COLO829 (cell line): ENCODE results near the gene DOK7.

Source experiments
- DNase-seq: peaks from one replicate; pipeline ENCODE4 v3.0.0; 2012; ENCODE audit warnings: low spot score

Gene DOK7

GRCh38 chr4:3463556-3464348 is 646 bp downstream of the DOK7 start:
- DNase-seq = no peak

GRCh38 chr4:3464349-3464905 is 1.3 kb downstream of the DOK7 start:
- no peak for DNase-seq

DNA sequence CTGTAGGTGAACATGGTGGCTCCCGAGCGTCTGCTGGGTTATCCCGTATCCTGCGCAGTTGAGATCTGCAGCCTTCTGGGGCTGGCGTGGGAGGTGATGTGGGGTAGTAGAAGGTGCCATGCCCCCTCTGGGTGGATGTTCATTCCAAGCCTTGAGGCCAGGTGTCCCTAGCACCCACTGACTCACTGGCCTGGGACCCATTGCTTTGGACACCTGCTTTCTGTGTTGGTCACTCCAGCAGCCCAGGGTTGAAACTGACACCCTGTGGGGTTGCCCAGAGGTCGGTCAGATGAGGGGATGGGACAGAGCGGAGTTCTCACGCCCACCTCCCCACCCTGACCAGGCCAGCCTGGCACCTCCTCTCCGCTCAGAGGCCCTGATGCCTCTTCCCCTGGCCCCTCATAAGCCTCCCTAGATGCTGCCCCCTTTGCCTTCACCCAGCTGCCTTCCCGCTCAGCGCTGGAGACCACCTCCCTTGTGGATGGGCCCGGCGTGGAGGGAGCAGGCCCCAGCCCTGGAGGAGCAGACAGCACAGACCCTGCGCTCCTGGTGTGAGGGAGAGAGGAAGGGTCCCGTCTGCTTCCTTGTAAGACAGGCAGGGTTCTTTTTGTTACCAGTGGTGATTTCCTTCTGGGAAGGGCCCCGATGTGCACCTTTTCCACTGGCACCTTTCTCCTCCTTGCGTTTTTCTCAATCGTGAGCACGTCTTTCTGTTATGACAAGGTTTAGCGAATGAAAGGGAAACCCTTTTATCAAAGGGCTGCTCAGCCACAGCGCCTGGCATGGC is 2.0 kb downstream of the DOK7 start:
- no peak for DNase-seq

DNA sequence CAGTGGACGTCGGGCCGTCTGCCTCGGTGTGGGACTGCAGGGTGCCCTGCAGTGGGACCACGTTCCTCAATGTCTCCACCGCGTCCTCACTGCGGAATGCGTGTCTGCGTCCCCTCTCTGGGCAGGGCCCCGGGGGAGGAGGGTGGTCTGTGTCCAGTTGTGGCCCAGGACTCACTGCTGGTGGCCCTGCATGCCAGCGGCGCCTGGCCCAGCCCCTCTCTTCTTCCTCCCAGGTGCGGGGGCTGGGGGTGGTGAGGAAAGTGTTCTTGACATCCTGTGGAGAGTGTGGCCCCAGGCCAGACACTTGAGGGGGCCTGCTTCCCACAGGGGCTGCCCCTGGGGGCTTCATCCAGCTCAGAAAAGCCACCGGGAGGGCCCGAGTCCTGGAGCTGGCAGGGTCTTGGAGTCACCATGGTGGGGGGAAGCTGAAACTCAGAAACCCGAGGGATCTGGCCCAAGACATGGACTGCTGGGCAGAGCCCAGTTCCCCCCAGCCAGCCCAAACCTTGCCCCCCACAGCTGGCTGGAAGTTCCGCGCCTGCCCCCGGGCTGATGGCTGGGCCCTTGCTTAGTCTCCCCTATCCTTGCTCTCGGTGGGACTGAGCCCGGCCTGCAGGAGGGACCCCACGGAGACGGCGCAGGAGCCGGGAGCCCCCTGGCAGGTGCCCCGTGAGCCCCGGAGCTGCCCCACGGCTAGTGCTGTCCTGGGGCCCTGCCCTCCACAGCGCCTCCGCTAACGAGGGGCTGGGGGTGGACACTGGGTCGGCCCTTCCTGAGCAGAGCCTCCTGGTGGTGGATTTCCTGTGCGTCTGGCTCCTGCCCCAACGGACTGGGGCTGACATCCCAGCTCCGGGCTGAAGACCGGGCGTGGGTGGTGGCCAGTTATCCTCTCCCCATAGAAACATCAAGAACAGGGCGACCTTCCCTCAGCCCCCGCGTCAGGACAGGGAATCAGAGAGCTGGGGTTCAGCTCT is 2.9 kb downstream of the DOK7 start:
- DNase-seq = no peak

DNA sequence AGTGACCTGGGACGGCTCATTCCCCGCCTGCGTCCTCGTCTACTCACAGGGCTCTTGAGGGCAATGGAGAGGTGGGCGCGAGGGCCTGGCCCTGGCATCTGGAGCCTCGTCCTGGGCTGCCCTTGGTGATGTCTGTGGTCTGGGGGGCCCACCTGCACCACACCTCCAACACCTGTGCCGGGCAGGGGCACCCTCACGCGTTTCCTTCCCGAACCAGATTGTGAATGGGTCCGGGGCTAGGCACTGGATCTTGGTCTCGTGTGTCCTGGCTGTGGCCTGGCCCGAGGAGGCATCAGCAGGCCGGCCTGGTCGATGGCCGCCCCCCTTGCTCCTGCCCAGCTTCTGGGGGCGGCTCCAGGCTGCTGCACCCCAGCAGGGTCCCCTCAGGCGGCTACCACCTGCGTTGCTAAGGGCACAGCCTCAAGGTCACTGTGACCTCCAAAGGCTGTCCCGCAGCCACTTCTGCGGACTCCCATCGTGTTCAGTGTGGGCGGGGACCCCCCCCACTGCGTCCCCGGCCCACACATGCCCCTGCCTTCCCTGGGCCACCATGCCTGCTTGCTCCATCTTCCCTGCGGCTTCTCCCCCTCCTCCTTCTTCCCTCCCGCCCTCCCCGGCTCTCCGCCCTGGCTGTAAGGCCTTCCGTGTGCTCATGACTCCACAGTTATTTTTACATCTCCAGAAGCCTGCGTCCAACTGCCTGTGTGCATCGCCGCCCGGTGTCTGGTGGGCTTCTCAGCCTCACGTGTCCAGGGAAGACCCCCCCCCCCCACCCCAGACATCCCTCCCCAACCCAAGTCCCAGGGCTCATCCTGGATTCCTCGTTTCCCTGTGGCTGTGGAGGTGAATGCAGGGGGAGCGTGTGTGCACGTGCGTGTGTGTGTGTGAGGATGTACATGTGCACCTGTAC is 3.8 kb downstream of the DOK7 start:
- DNase-seq = no peak

GRCh38 chr4:3467601-3468031 is 4.5 kb downstream of the DOK7 start:
- DNase-seq = no peak

- no peak for DNase-seq
These were observed 5.0 kb downstream of the DOK7 start for GRCh38 chr4:3468154-3468553.

DNA sequence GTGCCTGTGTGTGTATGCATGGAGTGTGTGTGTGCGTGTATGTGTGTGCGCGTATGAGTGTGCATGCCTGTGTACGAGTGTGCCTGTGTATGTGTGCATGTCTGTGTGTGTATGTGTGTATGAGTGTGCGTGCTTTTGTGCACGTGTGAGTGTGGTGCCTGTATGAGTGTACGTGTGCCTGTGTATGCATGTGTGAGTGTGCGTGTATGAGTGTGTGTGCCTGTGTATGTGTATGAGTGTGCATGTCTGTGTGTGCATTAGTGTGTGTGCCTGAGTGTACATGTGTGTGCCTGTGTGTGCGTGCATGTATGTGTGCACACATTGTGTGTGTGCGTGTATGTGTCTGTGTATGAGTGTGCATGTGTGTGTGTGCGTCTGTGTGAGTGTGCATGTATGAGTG is 5.7 kb downstream of the DOK7 start:
- DNase-seq = no peak

GRCh38 chr4:3469386-3470243 is 6.5 kb downstream of the DOK7 start:
- DNase-seq = no peak

GRCh38 chr4:3470244-3471097 is 7.4 kb downstream of the DOK7 start:
- DNase-seq = no peak

- DNase-seq = no peak
These were observed 8.1 kb downstream of the DOK7 start for GRCh38 chr4:3471098-3471760.

GRCh38 chr4:3471886-3472285 is 8.8 kb downstream of the DOK7 start:
- no peak for DNase-seq

DNA sequence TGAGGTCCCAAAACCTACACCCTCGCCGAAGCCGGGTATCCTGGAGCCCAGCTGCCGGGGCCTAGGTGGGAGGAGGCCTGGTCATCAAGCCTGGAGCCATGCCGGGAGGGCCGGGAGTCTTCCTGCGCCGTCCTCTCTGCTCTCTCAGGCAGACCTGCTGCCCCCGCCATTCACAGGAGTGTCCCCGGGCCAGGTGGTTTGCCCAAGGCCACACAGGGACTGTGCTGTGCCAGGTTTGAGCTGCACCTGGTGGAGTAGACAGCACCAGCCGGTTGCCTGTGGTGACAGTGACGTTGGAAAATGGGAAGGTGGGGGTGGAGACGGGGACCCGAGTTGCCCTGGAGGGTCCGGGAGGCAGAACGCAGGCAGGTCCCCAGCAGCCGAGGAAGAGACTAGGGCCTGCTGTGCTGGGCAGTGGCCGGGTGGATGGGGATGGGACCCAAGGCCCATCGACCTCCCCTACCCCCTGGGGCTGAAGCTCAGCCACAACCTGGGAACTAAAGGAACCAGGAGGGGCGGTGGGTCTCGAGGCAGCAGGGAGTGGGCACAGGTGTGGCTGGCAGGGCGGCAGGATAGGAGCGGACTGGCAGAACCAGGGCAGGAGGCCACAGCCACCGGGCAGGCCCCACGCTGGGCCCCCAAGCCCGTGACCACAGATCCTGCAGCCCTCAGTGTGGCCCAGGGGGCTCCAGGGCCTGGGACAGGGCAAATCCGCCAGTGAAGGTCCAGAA is 9.5 kb downstream of the DOK7 start:
- DNase-seq = no peak

DNA sequence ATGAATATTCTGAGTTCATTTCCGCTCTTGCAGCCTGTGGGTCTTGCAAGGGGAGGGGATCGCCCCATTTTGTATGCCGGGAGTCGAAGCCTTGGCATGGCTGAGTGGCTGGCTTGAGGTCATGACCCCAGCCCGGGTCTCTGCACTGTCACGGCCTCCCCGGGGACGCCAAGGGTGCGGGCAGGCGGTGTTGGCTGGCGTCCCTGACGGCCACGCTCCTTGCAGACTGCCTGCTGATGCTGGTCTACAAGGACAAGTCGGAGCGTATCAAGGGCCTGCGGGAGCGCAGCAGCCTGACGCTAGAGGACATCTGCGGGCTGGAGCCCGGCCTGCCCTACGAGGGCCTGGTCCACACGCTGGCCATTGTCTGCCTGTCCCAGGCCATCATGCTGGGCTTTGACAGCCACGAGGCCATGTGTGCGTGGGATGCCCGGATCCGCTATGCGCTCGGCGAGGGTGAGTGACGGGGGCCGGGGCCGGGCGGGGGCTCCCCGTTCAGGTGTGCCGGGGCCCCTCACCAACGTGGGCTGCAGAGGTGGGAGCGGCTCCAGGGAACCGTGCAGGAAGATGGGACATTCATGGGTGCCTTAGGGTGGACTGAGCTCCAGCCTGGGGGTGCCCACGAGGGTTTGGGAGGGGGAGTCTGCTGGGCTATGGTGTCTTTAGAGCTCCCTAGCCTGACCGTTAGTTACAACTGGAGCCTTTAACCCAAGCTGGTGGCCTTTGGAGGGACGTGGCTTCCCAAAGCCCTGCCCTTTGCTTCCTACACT is 10.3 kb downstream of the DOK7 start:
- no peak for DNase-seq

DNA sequence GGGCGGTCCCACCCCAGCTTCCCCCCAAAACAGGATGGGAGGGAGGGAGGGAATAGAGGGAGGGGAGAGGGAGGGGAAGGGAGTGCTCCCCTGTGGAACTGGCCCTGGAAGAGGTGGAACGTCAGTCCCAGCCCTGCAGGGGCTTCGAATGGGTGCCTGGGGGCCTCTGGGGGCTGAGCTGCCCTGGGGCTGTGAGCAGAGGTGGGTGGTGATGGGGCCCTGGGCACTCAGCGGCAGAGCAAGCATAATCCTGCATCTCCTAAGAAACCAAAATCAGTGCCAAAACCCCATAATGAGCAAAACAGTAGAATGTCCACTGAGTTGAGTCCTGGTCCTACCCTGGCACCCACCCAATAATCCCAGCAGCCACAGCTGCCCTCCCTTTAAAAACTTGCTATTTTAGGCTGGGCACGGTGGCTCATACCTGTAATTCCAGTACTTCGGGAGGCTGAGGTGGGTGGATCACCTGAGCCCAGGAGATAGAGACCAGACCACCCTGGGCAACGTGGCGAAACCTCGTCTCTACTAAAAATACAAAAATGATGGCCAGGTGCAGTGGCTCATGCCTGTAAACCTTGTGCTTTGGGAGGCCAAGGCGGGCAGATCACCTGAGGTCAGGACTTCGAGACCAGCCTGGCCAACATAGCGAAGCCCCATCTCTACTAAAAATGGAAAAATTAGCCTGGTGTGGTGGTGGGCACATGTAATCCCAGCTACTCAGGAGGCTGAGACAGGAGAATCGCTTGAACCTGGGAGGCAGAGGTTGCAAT is 11.1 kb downstream of the DOK7 start:
- no peak for DNase-seq
